ENCODE data around the gene CFAP52. TPM values are rescaled to one million over a fixed set of nuclear protein-coding genes. Genes with fewer than 3 reads are reported as not detected.

CFAP52 gene
- 11.0 TPM for total RNA-seq
- long read RNA-seq, partial matches to known transcripts = 2 of 8 reads
- long read RNA-seq, other reads (novel, unspliced or antisense) = 4 of 8 reads

GRCh38 chr17:9576521-9577372, at the start of gene CFAP52:
TSS of gene CFAP52 (plus strand) at chr17:9576642. CDS start at chr17:9576696, 54 bp downstream.
- intact Hi-C loops (cut with DNase I) = no loop called here

GRCh38 chr17:9527788-9528187, 48.7 kb upstream of the CFAP52 start:
- H3K36me3 ChIP-seq = no peaks in the 10 kb centered on the region
- no peaks in the 10 kb centered on the region for H3K27me3 ChIP-seq (ENCODE audit: low read depth)
- DNase-seq (no peak), ATAC-seq (no peak)
- no peak overlapping the region for H3K27ac ChIP-seq
- intact Hi-C loops (cut with DNase I) = no loop called here
- H3K9me3 ChIP-seq = no peaks in the 10 kb centered on the region
- no peak overlapping the region for H3K4me3 ChIP-seq
- no peak for TF ChIP-seq CTCF (IDR thresholded peaks at IDR 0.05)
- no peaks in the 10 kb centered on the region for H3K4me1 ChIP-seq

More at GRCh38 chr17:9576521-9577372, at the start of gene CFAP52:
- Histone ChIP-seq H3K36me3 (no peaks in the 10 kb centered on the region), H3K27me3 (ENCODE audit: low read depth) (no peaks in the 10 kb centered on the region), H3K9me3 (no peaks in the 10 kb centered on the region), H3K4me3 (peak within 1 kb of the TSS; percentile 81), H3K4me1 (peaks cover 38% of the 10 kb centered on the region), H3K27ac (peak within 1 kb of the TSS; percentile 64)
- peak; percentile 62 for TF ChIP-seq CTCF (IDR thresholded peaks at IDR 0.05)
- ATAC-seq = peak; percentile 87 to 95
- peak; percentile 80 for DNase-seq

- Histone ChIP-seq H3K4me3 (no peak overlapping the region), H3K27ac (no peak overlapping the region), H3K27me3 (ENCODE audit: low read depth) (no peaks in the 10 kb centered on the region), H3K36me3 (no peaks in the 10 kb centered on the region), H3K4me1 (no peaks in the 10 kb centered on the region), H3K9me3 (no peaks in the 10 kb centered on the region)
- peak; percentile 17 for TF ChIP-seq CTCF (IDR thresholded peaks at IDR 0.05)
- DNase-seq (no peak), ATAC-seq (no peak)
- intact Hi-C loops (cut with DNase I) = no loop called here
Observed at GRCh38 chr17:9529033-9529700, 47.3 kb upstream of the CFAP52 start.

GRCh38 chr17:9531034-9531433, 45.4 kb upstream of the CFAP52 start:
- ATAC-seq = no peak
- no peak for DNase-seq

GRCh38 chr17:9532715-9533114, 43.7 kb upstream of the CFAP52 start:
- no peak for TF ChIP-seq CTCF (IDR thresholded peaks at IDR 0.05)
- Histone ChIP-seq H3K36me3 (no peaks in the 10 kb centered on the region), H3K9me3 (no peaks in the 10 kb centered on the region), H3K27ac (no peak overlapping the region), H3K4me1 (no peaks in the 10 kb centered on the region), H3K4me3 (no peak overlapping the region), H3K27me3 (ENCODE audit: low read depth) (no peaks in the 10 kb centered on the region)
- ATAC-seq = no peak
- DNase-seq = no peak
- intact Hi-C loops (cut with DNase I) = no loop called here

More at GRCh38 chr17:9531034-9531433, 45.4 kb upstream of the CFAP52 start:
- intact Hi-C loops (cut with DNase I) = no loop called here
- Histone ChIP-seq H3K9me3 (no peaks in the 10 kb centered on the region), H3K36me3 (no peaks in the 10 kb centered on the region), H3K4me1 (no peaks in the 10 kb centered on the region), H3K27me3 (ENCODE audit: low read depth) (no peaks in the 10 kb centered on the region), H3K4me3 (no peak overlapping the region), H3K27ac (no peak overlapping the region)
- TF ChIP-seq CTCF (IDR thresholded peaks at IDR 0.05) = no peak

All from lower lobe of right lung (tissue), 2 donors.